NOMO-1 treated with dmso at 0.1 percent for 144 hours (cell line): ENCODE results near the gene CNR1.
"Not testable (repeated sequence)": the region's sequence is repeated elsewhere in the genome, so short reads cannot be mapped to it uniquely, and the experiment has no call there.

Source experiments
- DNase-seq: peaks from one replicate; lab custom pipeline; 2025; ENCODE audit not compliant: unreplicated experiment; lab: John Stamatoyannopoulos, UW

CNR1 gene

GRCh38 chr6:88165844-88166492, at the start of gene CNR1:
TSS of gene CNR1 (minus strand) at chr6:88166347. CDS start at chr6:88145274, 21,073 bp downstream.
- peak; percentile 34 for DNase-seq

DNA sequence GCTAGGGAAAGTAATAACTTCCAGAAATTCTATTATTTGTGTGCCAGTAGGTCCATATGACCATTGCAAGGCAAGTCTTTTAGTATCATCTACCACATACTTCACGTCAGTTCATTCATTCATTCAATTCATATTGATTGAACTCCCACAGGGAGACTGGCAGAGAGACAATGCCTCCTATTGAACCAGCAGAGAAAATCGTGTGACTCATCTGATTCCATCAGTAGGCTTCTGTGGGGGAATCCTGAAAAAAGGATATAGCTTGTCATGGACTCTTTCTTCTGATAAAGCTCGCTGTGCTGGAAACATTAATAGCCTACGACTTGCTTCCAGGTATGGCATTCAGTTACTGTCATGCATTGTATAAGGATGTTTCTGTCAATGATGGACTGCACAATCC, 45.3 kb upstream of the CNR1 start:
- no peak for DNase-seq

DNA sequence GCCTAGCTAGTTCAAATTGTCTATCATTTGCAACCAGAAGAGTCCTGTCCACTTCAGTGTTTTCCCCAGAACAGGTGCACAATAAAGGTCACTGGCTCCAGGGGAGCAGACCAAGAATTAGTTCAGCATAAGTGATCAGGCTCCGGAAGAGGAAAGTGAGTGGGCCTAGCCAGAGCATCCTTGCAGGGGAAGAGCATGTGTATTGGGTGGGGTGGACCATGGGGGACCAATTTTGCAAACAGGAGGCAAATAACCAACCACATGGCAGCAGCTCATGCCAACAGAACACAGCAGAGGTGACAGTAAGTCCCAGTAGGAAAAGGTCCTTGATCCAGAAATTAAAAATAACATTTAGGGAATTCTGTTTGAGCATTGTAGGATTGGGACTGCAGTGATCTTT, 43.2 kb upstream of the CNR1 start:
- no peak for DNase-seq

- no peak for DNase-seq
Observed at GRCh38 chr6:88208726-88209125, 42.6 kb upstream of the CNR1 start.

GRCh38 chr6:88201734-88202133, 35.6 kb upstream of the CNR1 start:
- not testable (repeated sequence) for DNase-seq

GRCh38 chr6:88184921-88185320, 18.8 kb upstream of the CNR1 start:
- no peak for DNase-seq

- no peak for DNase-seq
Observed at GRCh38 chr6:88183471-88183870, 17.3 kb upstream of the CNR1 start.

DNA sequence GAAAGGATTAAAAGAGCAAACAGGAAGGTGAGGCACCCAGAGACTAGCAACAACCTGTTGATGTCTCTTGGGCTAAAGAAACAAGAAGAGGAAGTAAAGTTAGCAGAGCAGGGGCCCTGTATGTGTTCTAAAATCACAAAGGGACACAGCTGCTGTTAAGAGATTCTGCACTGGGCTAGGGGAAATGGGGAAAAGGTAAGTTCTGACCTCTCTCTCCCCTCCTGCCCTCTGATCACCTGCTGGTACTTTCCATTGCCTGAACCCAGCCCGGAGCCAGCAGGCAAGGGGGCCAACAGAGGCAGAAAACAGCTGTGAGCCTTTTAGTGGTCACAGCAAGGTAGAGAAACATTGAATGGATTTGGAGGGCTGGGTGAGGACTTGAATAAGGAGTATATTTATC, 13.5 kb upstream of the CNR1 start:
- peak; percentile 10 for DNase-seq

DNA sequence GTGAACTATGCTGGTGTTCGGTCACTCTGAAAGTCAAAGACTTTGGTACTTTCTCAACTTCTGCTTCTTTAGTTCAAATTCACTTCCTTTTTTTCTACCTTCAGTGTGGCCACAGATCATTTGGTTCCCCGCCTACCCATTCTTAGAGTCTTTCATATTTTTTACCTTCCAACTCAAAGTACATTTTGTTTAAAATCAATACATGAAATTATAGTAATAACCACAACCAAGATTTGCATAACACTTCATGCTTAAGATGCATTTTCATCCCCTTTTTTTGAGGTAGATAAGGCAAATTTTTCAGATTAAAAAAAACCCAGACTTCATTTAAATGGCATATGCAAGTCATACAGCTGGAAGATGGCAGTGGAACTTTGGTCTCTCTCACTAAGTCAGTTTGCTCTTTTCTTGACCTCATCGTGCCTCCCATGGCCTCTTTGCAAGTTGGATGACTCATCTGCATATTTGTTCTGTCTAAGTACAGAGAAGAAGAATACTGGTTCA, 11.9 kb upstream of the CNR1 start:
- peak; percentile 32 for DNase-seq

GRCh38 chr6:88174906-88175305, 8.8 kb upstream of the CNR1 start:
- DNase-seq, result no peak

- no peak for DNase-seq
Observed at GRCh38 chr6:88171312-88171711, 5.2 kb upstream of the CNR1 start.

- DNase-seq, result no peak
Observed at GRCh38 chr6:88168362-88168761, 2.2 kb upstream of the CNR1 start.

GRCh38 chr6:88167352-88167937, 1.3 kb upstream of the CNR1 start:
- DNase-seq, result no peak

- no peak for DNase-seq
Observed at GRCh38 chr6:88166493-88167351, 575 bp upstream of the CNR1 start.

DNA sequence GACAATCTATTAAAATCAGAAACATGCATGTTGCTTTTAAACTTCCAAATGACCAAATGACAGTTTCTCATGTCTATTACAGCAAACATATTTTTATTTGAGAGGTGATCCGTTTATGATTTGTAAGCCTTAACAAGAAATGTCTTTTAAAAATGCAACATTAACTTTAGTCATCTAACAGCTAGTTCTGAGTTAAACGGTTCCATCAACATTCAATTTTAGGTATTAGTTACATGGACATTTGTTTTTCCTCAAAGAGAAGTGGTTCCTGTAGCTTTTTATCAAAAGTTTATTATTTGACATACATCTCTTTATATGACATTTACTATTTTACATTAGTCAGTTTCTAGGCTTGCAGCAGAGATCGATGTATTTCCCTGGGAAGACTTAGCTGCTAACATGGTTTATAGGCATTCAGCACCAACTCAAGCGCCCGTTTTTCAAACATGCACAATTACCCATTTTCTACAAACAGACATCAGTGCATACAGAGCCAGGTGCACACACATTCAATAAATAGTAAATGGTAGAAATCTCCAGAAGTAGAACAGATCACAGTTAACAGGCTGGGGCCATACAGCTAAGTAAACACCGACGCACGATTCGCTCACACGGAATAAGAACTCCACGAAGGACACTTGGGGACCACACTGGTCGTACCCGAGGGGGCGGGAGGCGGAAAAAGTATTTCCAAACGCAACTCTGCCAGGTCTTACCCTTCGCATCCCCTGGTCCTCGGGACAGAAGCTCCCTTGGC, 882 bp downstream of the CNR1 start:
- no peak for DNase-seq

DNA sequence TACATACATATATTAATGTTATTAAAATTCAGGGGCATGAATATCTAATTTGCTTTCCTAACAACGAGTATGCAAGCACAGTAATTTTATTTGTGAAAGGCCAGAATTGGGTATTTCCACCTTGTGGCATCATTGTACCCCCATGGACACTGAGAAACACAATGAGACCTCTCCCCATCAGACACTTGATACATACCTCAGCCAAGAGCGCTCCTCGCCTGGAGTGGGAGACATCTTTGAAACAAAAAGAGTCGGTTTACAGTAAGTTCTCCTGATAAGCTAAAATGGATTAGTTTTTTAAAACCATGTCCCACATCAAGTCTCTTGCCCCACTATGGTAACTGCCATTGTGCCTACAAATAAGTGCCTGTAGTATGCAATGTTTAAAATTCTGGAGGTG, 2.1 kb downstream of the CNR1 start:
- no peak for DNase-seq

DNA sequence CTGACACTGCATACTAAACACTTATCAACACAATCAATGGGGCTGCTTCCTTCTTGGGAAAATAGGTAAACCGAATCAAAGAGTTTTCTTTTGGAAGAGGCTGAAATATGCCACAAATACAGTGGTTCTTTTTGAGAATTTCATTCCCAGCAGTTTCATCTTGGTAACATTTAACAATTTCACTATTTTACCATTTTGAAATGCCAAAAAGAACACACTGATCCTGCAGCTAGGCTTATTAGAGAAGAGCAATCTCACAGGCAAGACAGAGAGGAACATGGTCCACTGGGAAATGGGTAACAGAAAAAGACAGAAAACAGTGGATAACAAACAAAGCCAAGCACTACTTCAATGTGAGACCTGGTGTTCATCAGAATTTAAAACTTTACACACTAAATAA, 2.5 kb downstream of the CNR1 start:
- no peak for DNase-seq

DNA sequence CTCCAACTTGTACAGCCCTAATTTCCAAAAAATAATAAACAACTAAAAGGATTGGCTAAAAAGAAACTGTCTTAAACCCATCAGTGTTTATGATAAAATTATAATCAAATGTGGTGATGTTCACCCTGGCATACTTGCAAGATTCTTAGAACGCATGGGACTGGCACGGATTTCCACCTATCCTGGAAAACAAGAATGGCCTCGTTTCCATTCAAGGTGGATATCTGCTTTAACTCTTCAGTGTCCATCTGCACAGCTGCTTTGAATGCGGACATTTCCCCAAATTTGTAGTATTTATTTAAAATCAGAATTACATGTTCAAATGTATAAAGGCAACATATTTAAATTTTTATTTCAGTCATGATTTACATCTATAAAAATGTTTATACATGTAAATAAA, 4.2 kb downstream of the CNR1 start:
- no peak for DNase-seq

GRCh38 chr6:88157106-88157505, 9.0 kb downstream of the CNR1 start:
- DNase-seq, result no peak

DNA sequence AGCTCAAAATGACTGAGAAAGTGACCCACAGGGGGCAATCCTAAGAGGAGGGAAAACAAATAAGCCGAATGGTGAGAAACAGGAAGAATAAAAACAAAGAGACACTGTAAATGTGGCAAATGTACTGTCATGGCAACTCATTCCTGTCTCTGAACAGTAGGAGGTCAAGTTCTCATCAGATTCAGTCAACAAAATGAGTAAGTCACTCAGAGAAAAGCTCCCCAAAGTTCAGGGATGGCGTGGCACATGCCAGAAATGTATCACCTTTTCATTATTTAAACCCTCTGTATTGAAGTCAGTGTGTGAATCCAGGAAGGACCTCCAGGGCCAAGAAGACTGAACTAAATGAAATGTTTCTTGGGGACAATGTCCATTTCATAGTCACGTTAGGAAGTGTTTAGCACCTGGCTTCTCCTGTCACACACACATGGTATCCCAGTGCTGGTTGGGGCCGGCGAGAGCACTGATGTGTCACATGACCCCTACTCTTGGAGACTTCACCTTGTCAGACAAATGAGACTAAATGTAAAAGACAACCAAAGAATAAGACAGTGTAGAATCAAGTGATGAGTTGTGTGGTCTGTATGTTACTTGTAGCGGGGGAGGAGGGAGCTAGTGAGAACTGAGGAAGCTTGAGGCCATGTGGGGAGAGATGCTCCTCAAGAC, 20.7 kb downstream of the CNR1 start:
- no peak for DNase-seq
